T-helper 2 cell (primary cell): ENCODE data around the gene PPM1M.
"Not testable (repeated sequence)": the region's sequence is repeated elsewhere in the genome, so short reads cannot be mapped to it uniquely, and the experiment has no call there.

Source experiments
- DNase-seq, 5 experiments: peaks; one replicate each; pipeline versions ENCODE4 v3.0.0 to v3.0.0-alpha.2; 2012 to 2022

PPM1M gene

DNA sequence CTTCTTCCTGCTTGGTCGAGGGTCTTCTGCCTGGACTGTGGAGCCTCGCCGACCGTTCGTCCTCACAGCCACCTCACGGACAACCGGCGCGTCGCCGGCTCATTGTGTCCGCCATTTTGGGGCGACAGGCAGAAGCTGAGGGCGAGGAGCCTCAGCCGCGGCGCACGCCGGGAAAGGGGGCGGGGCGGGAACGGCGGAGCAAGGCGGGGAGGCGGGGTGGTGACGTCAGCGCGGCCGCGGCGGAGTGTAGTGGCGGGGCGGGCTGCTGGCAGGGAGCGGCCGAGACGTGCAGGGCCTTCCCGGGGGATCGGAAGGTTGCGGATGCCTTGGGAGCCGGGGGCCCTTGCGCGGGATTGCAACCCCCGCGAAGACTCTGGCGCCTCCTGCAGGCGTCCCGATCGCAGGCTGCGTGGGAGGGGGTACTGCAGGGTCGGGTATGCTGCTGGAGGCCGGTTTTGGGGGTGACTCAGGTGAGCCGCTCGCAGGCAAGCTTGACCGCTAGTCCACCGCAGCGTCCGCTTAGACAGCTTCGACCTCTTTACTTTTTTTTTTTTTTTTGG, 33.0 kb downstream of the PPM1M start, which contains the start of gene WDR82:
Gene WDR82, minus strand, starts transcription at position 140 of the 560 bp plus-strand sequence. CDS start 288 bp downstream, outside the sequence.
- DNase-seq = peak; percentile 93 to 99 (median 97)

DNA sequence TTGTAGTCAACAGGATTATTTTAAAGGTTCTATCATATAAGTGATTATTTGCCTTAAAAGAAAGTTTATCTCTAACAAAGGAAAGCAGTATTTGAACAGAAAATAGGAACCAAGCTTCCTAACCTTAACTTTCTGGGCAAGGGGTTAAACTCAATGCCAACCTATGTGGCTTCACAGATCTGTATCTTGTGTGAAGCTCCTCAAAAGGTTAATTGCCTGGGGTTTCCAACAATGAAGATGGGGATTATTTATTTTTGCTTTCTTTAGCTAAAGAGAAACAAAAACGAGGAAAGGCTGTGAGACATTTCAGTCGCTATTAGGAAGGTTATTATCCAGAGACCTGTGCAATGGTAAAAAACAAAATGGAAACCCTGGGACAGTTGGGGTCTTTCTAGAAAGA, 34.0 kb downstream of the PPM1M start:
- peak in 2 of 5 experiments; percentile 22 to 38 for DNase-seq

DNA sequence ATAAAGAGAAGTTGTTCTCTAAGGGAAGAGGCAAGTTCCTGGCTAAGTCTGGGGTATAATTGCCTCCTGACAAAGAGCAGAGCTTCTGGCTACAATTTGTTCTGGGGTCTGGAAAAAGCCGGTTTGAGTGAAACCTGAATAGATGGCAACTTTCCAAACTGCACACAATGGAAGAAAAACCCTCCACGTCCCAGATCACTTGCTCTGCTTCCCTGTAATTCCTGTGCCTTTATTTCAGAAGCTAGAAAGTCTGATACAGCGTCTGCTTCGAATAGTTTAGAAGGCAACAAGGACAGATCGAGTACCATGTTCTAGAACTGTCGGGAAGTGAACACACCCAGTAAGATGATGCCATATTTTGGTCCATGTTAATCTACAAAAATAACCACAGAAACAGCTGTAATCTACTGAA, 34.5 kb downstream of the PPM1M start:
- DNase-seq = no peak

DNA sequence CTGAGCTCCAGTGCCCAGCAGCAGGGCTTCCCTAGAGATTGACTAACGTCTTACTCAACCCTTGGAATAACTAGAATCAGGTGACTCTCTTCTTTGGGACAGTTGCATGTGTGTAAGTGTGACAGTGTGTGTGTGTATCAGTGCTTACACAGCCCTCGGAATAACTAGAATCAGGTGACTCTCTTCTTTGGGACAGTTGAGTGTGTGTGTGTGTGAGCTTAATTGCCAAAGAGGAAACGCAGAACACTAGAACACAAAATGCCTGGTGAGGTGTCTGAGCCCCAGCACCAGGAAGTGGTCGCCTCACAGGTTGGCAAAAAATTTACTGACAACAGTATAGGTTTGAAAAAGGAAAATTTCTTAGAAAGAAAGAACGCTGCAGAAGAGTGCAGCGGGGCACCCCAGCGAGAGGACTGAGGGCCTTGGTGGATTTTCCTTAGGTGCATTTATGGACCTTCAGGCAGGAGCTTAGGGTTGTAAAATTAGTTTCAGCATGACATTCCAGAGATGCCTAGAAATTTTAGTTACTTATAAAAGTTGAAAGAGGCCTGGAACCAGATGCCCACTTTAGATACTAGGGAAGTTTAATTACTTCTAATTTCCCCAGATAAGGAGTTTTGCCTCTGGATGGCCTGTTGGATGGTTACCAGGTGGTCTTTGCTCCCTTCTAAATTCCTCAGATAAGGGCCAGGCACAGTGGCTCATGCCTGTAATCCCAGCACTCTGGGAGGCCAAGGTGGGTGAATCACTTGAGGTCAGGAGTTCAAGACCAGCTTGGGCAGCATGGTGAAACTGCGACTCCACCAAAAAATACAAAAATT, 36.6 kb downstream of the PPM1M start:
- DNase-seq = peak in 3 of 5 experiments; percentile 20 to 88 (median 61)

DNA sequence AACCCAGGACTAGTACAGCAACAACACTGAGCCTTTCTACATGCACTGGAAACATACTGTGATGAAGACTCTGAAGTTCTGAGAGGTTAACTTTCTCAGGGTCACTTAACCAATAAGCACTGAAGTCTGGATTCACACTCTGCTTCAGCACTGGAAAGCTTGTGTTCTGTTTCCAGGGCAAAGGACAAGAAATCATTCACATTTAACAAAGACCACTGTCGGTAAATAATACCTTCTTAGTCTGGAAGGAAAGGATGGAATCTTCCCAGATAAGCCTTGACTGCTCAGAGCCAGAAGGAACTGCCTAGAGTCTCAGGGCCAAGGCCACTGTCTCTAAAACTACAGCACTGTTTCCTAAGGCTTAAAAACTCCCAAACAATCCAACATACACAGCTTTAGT, 37.7 kb downstream of the PPM1M start:
- peak in 1 of 5 experiments; percentile 26 for DNase-seq

DNA sequence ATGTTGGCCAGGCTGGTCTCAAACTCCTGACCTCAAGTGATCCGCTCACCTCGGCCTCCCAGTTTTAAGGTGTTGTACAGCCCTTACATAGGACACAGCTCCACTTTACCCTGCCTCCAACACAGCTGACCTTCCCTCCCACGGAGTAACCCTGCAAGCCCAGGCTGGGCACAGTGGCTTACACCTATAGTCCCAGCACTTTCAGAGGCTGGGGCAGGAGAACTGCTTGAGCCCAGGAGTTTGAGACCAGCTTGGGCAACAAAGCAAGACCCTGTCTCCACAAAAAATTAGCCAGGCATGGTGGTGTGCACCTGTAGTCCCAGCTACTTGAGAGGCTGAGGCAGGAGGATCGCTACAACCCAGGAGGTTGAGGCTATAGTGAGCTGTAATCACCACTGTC, 38.5 kb downstream of the PPM1M start:
- not testable (repeated sequence) for DNase-seq

DNA sequence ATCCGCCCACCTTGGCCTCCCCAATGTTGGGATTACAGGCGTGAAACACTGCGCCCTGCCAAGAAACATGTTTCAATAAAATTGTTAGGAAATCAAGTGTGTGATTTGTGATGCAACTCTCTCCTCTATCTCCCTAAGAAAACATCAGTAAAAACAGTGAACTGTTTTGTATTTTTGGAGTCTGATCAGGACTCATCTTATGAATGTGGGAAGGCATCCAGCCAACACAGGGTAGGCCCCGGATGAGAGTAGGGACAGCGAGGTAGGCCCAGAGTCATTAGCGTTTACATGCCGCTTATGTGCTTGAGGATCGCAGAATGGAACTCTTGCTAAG, 41.2 kb downstream of the PPM1M start:
- DNase-seq = no peak

DNA sequence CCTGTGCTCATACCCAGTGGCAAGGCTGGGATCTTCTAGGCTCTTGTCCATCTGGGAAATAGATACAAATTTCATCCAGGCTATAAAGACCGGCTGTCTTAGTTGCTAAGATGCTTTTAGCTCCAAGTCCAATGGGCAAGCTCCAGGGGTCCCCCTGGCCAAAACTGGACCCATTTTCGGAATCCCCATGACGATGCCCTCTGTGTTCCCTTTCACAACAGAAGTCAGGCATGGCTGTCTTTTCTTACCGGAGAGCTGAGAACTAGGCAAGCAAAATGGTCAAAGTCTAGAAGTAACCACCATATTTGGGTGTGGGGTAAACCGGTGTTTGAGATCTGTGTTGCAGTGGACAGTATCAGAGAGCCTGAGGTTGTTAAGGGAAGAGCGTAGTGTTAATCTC, 43.1 kb downstream of the PPM1M start:
- DNase-seq = no peak

DNA sequence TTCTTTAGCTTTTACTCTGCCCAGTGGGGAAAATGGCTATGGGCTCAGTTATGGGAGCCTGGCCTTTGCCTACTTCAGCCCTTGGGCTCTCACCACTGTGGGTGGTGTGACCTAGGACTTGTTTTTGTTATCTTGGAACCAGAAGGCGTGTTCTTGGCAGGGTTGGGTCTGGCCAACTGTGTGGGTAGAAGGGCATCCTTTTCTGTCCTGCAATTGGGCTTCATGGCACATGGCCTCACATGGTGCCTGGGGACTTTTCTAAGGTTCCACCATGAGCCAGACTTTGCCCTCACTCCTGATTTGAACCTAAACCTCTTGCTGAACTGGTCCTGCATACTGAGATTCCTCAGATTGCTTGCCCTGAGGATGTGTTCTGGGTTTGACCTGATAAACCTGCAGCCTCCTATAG, 43.8 kb downstream of the PPM1M start:
- DNase-seq = no peak

DNA sequence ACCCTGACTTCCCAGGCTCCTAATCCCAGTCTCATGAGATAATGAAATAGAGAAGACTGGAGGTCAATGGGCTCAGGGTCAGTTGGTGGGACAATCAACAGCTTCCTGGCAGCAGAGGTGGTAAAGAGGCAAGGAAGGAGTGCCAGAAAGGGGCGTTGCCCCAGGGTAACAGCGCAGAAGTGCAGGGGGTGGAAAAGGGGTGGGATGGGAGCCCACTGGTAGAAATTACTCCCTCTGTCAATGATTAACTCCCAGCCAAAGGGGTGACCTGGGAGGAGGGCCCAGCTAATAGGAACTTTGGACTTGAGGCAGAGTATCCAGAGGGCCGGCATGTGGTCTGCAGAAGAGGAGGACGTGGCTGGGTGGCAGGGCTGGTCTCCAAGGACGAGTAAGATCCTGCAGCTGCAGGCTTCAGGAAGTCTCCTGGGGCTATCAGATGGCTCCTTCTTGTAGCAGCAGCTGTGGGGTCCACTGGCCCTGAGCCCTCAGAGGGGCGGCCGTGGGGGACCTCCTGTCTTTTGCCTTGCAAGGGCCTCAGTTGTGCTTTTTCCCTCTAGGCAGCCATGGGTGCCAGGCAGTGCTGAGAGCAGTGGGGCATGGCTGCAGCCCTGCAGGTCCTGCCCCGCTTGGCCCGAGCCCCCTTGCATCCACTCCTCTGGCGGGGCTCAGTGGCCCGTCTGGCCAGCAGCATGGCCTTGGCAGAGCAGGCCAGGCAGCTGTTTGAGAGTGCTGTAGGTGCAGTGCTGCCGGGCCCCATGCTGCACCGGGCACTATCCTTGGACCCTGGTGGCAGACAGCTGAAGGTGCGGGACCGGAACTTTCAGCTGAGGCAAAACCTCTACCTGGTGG, 44.4 kb downstream of the PPM1M start:
- DNase-seq = no peak

DNA sequence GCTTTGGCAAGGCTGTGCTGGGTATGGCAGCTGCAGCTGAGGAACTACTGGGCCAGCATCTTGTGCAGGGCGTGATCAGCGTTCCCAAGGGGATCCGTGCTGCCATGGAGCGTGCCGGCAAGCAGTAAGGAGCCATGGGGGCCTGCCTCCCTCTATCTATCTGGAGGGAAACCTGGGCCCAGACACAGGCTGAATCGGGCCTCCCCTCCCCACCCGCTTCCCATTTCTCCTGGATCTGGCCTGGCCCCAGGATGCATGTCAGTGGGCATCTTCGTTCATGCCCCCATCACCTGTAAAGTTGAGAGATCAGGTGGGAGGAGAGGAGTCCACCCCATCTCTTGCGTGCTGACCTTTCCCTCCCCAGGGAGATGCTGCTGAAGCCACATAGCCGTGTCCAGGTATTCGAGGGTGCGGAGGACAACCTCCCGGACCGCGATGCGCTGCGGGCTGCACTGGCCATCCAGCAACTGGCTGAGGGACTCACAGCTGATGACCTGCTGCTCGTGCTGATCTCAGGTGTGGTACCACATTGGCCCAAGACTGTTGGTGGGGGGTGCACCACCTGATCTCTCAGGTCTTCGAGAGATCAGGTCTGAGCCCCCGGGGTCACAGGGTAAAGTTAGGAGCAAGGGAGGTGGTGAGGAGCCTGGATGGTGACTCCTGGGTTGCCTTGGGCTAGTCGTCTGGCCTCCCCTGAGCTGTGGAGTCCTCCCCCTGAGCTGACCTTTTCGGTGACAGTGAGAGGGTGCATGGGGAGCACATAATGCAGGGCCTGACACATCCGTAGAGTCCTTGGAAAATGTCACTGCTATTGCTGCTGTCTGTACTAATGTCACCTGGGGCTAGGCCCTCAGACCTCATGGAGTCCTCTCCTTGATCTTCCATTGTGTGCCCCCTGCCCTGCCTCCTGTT, 45.3 kb downstream of the PPM1M start:
- no peak for DNase-seq

DNA sequence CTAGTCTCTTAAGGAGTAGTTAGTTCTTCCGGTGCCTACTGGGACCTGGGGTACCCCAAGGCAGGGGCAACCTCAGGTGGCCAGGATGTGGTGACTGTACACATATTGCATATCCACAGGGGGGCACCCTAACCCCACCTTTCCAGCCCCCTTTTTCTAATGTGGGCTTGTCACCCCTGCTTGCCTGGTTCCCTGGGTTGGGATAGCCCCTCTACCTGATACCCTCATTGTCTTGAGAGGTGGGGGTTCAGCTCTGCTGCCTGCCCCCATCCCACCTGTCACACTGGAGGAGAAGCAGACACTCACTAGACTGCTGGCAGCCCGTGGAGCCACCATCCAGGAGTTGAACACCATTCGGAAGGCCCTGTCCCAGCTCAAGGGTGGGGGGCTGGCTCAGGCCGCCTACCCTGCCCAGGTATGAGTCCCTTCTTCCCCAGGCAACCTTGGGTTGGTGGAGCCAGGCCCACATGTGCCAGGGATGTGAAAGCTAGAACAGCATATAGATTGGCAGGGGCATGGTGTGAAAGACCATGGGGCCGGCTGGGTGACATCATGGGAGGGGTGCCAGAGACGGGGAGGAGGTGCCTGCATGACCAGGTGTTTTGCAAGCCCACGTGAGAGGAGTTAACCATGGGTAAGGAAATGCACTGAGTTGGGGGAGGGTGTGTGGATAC, 46.1 kb downstream of the PPM1M start:
- peak in 2 of 5 experiments; percentile 22 to 48 for DNase-seq

DNA sequence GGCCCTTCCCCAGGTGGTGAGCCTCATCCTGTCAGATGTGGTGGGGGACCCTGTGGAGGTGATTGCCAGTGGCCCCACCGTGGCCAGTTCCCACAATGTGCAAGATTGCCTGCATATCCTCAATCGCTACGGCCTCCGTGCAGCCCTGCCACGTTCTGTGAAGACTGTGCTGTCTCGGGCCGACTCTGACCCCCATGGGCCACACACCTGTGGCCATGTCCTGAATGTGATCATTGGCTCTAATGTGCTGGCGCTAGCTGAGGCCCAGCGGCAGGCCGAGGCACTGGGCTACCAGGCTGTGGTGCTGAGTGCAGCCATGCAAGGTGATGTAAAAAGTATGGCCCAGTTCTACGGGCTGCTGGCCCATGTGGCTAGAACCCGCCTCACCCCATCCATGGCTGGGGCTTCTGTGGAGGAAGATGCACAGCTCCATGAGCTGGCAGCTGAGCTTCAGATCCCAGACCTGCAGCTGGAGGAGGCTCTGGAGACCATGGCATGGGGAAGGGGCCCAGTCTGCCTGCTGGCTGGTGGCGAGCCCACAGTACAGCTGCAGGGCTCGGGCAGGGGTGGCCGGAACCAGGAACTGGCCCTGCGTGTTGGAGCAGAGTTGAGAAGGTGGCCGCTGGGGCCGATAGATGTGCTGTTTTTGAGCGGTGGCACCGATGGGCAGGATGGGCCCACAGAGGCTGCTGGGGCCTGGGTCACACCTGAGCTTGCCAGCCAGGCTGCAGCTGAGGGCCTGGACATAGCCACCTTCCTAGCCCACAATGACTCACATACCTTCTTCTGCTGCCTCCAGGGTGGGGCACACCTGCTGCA, 46.9 kb downstream of the PPM1M start:
- DNase-seq = no peak

DNA sequence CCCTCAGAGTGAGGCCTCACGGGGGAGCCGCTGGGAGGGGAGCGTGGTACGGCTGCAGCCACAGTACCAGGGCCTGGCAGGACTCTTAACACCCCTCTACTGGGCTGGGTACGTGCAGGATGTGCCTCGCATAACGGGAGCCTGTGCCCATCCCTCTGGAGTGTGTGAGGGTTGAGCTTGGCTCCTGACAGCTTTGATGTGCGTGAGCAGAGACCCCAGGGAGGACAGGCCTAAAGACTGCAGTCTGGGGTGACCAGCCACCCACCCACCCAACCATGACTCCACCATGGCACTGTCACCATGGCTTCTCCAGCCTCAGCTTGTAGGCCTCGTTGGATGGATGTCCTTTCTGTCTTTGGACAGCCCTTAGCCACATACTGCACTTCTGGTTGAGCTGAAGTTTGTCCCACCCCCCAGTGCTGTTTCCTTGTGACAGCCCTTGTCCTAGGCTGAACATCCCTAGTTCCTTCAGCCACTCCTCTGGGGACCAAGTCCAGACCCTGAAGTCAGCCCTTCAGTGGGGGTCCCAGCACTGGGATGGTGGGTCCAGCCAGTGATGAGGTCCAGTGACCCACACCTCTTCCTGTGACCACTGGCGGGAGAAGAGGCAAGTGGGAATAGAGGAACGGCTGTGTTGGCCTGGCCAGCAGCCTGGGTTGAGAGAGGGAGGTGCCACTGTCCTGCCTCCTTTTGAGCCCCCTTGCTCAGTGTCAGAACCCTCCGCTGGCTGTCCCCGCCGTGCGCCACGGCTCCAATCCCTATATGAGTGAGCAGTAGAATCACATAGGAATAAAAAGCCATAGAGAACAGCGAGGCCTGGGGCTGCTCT, 48.1 kb downstream of the PPM1M start:
- DNase-seq = no peak

DNA sequence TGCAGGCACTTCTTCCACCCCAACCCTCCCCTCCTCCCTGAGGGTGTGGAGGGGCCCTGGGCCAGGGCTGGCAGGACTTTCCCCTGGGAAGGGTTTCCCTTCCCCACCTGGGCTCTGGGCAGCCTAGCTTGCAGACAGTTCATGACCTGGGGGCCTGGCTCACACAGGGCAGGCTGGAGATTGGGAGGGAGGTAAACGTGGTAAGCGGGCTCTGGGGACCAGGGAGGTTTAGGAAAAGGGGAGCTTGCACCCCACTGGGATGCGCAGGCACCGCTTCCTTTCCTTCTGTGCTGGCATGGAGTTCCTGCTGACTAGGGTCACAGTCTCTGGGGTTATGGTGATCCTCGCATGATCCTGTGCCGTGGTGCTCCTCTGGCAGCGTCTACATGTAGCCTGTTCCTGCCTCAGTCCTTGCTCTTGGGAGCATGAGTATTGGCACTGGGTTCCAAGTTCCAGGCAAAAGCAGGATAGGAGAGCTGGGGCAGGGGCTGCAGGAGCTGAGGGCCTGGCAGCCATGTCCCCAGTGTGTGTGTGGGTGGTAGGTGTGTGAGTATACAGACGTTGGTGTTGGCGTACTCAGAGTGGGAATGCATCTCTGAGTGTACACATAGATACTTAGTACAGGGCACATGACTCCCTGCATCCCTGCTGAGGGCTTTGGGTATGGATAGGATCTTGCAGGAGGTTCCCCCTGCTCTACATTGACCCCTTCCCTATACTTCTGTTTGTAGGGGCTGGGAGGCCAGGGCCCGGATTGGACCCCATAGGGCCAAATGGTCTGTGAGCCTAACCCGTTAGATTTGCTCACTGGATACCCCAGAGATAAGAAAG, 49.0 kb downstream of the PPM1M start:
- no peak for DNase-seq

DNA sequence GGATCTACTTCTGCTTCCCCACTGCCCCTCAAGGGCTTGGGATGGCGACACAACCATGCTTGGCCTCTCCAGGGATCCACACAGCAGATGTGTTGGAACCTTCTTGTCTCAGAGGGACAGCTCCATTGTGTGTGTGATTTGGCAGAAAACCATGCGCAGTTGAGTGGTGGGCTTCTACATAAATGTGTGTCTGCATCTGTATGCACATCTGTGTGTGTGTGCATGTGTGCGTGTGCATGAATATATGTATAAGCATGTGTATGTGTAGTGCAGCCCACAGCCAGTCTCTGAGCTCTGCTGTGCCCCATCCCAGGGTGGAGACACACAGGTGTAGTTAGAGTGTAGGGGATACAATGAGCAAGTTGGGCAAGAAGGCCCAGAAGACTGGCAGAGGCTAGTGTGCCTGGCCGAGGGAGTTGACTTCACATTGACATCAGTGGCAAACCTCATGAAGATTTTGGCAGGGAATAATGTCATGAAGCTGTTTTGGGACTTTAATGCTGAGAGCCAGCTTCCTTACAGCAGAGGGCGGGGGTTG, 50.2 kb downstream of the PPM1M start:
- no peak for DNase-seq

DNA sequence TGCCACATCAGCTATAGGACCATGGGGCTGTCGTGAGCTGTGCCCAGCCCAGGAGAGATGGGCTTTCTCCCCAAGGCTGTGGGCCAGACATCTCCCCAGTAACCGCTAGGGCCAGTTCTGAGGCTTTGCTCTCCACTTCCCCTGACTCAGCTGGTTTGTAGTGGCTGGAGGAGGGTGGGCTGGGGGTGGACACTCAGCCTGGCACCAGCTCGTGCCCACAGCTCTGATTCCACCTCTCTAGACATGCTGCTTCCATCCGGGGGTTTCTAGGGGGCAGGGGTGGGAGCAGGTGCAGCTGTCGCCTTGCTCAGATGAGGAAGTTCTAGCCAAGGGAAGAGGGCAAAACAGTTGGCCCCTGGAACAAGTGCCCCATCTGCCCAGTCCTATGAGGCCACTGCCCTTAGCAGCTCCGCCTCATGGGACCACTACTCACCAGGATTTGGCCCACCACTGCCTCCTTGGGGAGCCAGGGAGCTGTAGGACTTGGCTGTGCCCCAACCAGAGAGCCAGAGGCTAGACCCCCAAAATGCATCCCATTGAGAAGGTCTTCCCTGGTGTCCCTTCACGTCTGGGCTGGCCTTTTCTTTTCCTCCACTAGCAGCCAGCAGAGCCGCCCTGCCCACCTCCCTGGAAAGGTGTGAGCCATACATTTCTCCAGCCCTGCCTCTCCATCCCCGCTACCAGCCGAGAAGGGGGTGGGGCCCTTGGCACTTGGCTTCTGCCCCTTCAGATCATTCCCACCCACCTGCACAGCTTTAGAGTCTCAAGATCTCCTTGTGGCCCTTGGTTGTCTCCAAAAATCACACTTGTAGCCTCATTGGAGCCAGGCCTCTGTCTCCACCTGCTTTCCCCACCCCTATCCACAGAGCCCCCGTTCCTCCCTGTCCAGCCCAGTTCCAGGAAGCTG, 51.9 kb downstream of the PPM1M start:
- no peak for DNase-seq
